RWPE1 (cell line): ENCODE data around the gene PNO1.

Experiments
- CTCF ChIA-PET: fragments of 350-600 bp; sonication (Branson Sonifier 250); formaldehyde crosslinking; extraction: SDS; loops from one replicate; lab custom pipeline; 2021; lab: Yijun Ruan, JAX
- POLR2A ChIA-PET: fragments of 400-600 bp; formaldehyde crosslinking; extraction: SDS; loops from one replicate; lab custom pipeline; 2020; ENCODE audit warnings: antibody characterized with exemption; ENCODE audit not compliant: low non-redundant PET; lab: Yijun Ruan, JAX
- DNase-seq: peaks from one replicate; pipeline ENCODE4 v3.0.0; 2012; ENCODE audit warnings: low spot score
- H3K27ac ChIP-seq: fragments of 450-650 bp; 2 replicates; pipeline ENCODE4 v1.5.1; 2017
- TF ChIP-seq, protein P1 (sequence below): fragments of 450-650 bp; conservative IDR thresholded peaks from 2 replicates; pipeline ENCODE4 v1.5.1; 2017; ENCODE audit warnings: low read depth, mild to moderate bottlenecking

Gene PNO1

DNA sequence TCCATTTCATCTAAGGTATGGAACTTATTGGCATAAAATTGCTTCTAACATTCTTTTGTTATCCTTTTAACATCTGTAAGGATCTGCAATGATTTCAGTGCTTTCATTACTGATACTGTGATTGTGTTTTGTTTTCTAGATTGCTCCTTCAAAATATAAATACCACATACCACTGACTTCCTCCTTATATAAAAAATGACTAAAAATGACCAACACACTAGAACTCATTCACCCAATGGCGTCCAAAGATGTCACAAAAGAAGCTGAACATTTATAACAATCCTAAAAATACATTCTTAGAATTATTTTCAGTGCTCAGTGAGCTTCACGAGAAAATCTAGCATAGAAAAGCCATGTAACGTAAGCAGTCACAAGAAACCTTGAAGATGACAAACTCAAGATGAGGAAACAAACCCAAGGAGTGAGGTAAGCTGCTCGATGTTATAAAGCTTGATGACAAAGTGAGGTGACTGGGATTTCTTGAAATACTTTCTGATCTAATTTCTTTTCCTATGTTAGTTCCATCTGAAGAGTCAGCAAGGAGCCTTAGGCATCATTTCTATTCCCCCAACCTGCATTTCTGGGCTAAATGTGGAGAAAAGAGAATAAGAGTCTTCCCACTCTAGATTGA lies 42.6 kb downstream of the PNO1 start:
- TF ChIP-seq, protein P1, sequence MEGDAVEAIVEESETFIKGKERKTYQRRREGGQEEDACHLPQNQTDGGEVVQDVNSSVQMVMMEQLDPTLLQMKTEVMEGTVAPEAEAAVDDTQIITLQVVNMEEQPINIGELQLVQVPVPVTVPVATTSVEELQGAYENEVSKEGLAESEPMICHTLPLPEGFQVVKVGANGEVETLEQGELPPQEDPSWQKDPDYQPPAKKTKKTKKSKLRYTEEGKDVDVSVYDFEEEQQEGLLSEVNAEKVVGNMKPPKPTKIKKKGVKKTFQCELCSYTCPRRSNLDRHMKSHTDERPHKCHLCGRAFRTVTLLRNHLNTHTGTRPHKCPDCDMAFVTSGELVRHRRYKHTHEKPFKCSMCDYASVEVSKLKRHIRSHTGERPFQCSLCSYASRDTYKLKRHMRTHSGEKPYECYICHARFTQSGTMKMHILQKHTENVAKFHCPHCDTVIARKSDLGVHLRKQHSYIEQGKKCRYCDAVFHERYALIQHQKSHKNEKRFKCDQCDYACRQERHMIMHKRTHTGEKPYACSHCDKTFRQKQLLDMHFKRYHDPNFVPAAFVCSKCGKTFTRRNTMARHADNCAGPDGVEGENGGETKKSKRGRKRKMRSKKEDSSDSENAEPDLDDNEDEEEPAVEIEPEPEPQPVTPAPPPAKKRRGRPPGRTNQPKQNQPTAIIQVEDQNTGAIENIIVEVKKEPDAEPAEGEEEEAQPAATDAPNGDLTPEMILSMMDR = no peak
- no peak for DNase-seq
- ChIA-PET POLR2A (no interaction called here), CTCF (interaction anchor here (0.7 kb wide), 1 partner anchor 263 kb away, joined by 4 read pairs; no protein-coding TSS in a partner anchor)
- H3K27ac ChIP-seq = no peak overlapping the region

DNA sequence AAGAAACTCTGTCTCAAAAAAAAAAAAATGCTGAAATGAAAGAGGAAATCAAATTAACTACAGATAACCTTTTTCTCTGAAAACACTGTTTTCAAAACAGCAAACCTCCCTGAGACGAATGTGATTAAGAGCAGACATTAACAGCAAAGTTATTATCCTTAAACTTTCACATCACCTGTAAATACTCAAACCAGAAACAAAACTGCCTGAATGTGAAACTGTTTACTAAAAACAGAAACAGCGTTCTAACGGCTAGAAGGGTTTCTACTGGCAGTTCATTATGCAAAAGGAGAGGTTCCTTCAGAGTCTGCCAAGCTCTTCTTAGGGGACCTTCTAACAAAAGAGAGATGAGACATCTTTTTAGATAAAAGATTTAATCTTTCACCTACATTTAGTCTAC lies 45.9 kb downstream of the PNO1 start:
- no peak for DNase-seq

GRCh38 chr2:68206793-68207192 lies 49.1 kb downstream of the PNO1 start:
- DNase-seq = no peak
- H3K27ac ChIP-seq = no peak overlapping the region
- TF ChIP-seq, protein P1 = no peak
- ChIA-PET CTCF (interaction anchor here (0.9 to 1.5 kb wide), 2 partner anchors 9 to 11 kb away, joined by 3 to 6 read pairs; no protein-coding TSS in a partner anchor), POLR2A (no interaction called here)

More for the DNA sequence above, 45.9 kb downstream of the PNO1 start:
- TF ChIP-seq, protein P1 = no peak
- ChIA-PET POLR2A (no interaction called here), CTCF (no interaction called here)
- H3K27ac ChIP-seq = no peak overlapping the region

- TF ChIP-seq, protein P1 = no peak
- ChIA-PET CTCF (interaction anchor here (0.6 to 1.0 kb wide), 2 partner anchors 13 to 28 kb away, joined by 3 read pairs; no protein-coding TSS in a partner anchor), POLR2A (no interaction called here)
- no peak for DNase-seq
- no peak overlapping the region for H3K27ac ChIP-seq
Measured at GRCh38 chr2:68214381-68214780, 56.7 kb downstream of the PNO1 start.

GRCh38 chr2:68216454-68217310 lies 59.0 kb downstream of the PNO1 start:
- ChIA-PET CTCF (interaction anchor here (0.7 to 1.7 kb wide), 3 partner anchors 10 to 1507 kb away, joined by 3 to 4 read pairs (median 3); no protein-coding TSS in a partner anchor), POLR2A (interaction anchor here (0.5 kb wide), 1 partner anchor 14 kb away, joined by 6 read pairs; no protein-coding TSS in a partner anchor)
- TF ChIP-seq, protein P1 = no peak
- H3K27ac ChIP-seq = no peak overlapping the region
- DNase-seq = no peak

DNA sequence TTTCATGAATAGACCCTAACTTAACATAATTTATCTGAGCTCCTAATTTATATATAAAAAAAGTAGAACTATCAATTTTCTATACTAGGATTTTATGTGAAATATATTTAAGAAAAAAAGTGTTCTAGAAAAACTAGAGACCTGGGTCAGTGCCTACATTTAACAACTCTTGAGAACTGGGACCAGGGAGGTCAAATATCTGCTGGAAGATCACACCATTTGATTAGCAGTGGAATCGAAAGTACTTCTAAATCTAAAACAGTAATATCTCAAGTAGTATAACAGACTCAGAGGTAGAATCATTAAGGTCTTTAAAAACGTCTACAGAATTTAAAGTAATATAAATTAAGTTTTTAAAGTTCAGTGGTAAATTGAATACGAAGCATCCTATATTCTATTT lies 60.0 kb downstream of the PNO1 start:
- no peak overlapping the region for H3K27ac ChIP-seq
- ChIA-PET CTCF (interaction anchor here (1.7 kb wide), 1 partner anchor 22 kb away, joined by 4 read pairs; no protein-coding TSS in a partner anchor), POLR2A (no interaction called here)
- DNase-seq = no peak
- TF ChIP-seq, protein P1 = no peak
